ENCODE results near the gene PPP6R2.

- no peak for TF ChIP-seq POLR2AphosphoS5 (IDR thresholded peaks at IDR 0.05; ENCODE audit: low read depth, low read length)
- TF ChIP-seq, protein P1, sequence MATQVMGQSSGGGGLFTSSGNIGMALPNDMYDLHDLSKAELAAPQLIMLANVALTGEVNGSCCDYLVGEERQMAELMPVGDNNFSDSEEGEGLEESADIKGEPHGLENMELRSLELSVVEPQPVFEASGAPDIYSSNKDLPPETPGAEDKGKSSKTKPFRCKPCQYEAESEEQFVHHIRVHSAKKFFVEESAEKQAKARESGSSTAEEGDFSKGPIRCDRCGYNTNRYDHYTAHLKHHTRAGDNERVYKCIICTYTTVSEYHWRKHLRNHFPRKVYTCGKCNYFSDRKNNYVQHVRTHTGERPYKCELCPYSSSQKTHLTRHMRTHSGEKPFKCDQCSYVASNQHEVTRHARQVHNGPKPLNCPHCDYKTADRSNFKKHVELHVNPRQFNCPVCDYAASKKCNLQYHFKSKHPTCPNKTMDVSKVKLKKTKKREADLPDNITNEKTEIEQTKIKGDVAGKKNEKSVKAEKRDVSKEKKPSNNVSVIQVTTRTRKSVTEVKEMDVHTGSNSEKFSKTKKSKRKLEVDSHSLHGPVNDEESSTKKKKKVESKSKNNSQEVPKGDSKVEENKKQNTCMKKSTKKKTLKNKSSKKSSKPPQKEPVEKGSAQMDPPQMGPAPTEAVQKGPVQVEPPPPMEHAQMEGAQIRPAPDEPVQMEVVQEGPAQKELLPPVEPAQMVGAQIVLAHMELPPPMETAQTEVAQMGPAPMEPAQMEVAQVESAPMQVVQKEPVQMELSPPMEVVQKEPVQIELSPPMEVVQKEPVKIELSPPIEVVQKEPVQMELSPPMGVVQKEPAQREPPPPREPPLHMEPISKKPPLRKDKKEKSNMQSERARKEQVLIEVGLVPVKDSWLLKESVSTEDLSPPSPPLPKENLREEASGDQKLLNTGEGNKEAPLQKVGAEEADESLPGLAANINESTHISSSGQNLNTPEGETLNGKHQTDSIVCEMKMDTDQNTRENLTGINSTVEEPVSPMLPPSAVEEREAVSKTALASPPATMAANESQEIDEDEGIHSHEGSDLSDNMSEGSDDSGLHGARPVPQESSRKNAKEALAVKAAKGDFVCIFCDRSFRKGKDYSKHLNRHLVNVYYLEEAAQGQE (IDR thresholded peaks at IDR 0.05; ENCODE audit: insufficient read depth in 1 of 2, low read depth in 2 of 2, low read length in 2 of 2), result no peak
- TF ChIP-seq TAF1 (IDR thresholded peaks at IDR 0.05; ENCODE audit: borderline replicate concordance, insufficient read depth, low read length), result no peak
Measured at GRCh38 chr22:50341977-50342650, 1.0 kb upstream of the PPP6R2 start.

Data from PFSK-1 (cell line).